Frontal cortex (tissue), 4 donors: ENCODE data around the gene KCNMA1. TPM values are rescaled to one million over a fixed set of nuclear protein-coding genes. Genes with fewer than 3 reads are reported as not detected.

Experiments
- DNase-seq, 2 donors: peaks; one replicate each; pipeline ENCODE4 v3.0.0; 2012; ENCODE audit warnings: low spot score in 2 of 2
- FAIRE-seq: peaks from 2 replicates; lab custom pipeline; 2012; peaks lifted over from hg19 to GRCh38; lab: Jason Lieb, UNC
- total RNA-seq: library from RNA; depleted of rRNA; stranded (reverse); fragments of >200 nt; gene quantifications from one replicate; pipeline ENCODE4 v1.2.3, GENCODE V29; 2014
- donor health status: control.
- donor health status: control.
- donor health status: control.

KCNMA1 gene
- total RNA-seq, 1 donor from 2014 or later = 27.3 TPM

- no peak for FAIRE-seq
Measured at GRCh38 chr10:77371848-77372799, 265.5 kb downstream of the KCNMA1 start.

GRCh38 chr10:77371421-77371820 is 266.2 kb downstream of the KCNMA1 start:
- FAIRE-seq = no peak
- no peak for DNase-seq

More at GRCh38 chr10:77371848-77372799, 265.5 kb downstream of the KCNMA1 start:
- DNase-seq = no peak

- DNase-seq (no peak), FAIRE-seq (no peak)
Measured at GRCh38 chr10:77368006-77368405, 269.6 kb downstream of the KCNMA1 start.

GRCh38 chr10:77363210-77363609 is 274.4 kb downstream of the KCNMA1 start:
- DNase-seq = no peak
- FAIRE-seq = no peak

GRCh38 chr10:77361831-77362230 is 275.8 kb downstream of the KCNMA1 start:
- DNase-seq (no peak), FAIRE-seq (no peak)

- FAIRE-seq (no peak), DNase-seq (no peak)
Measured at GRCh38 chr10:77361426-77361825, 276.2 kb downstream of the KCNMA1 start.

- FAIRE-seq (no peak), DNase-seq (no peak)
Measured at GRCh38 chr10:77360835-77361234, 276.8 kb downstream of the KCNMA1 start.

GRCh38 chr10:77359950-77360520 is 277.6 kb downstream of the KCNMA1 start:
- no peak for FAIRE-seq
- DNase-seq = no peak

GRCh38 chr10:77359287-77359691 is 278.3 kb downstream of the KCNMA1 start:
- DNase-seq = no peak
- FAIRE-seq = no peak

- DNase-seq = no peak
- FAIRE-seq = no peak
Measured at GRCh38 chr10:77358656-77359055, 279.0 kb downstream of the KCNMA1 start.

- DNase-seq (no peak), FAIRE-seq (no peak)
Measured at GRCh38 chr10:77357611-77358310, 279.8 kb downstream of the KCNMA1 start.

GRCh38 chr10:77357185-77357584 is 280.4 kb downstream of the KCNMA1 start:
- DNase-seq = no peak
- no peak for FAIRE-seq

- FAIRE-seq (no peak), DNase-seq (no peak)
Measured at GRCh38 chr10:77355844-77356243, 281.8 kb downstream of the KCNMA1 start.

GRCh38 chr10:77351386-77351785 is 286.2 kb downstream of the KCNMA1 start:
- FAIRE-seq (no peak), DNase-seq (no peak)

GRCh38 chr10:77350711-77351119 is 286.9 kb downstream of the KCNMA1 start:
- no peak for FAIRE-seq

GRCh38 chr10:77350134-77350533 is 287.5 kb downstream of the KCNMA1 start:
- DNase-seq (no peak), FAIRE-seq (no peak)

More at GRCh38 chr10:77350711-77351119, 286.9 kb downstream of the KCNMA1 start:
- DNase-seq = peak in 1 of 2 donors; percentile 25

GRCh38 chr10:77349226-77349625 is 288.4 kb downstream of the KCNMA1 start:
- no peak for FAIRE-seq
- DNase-seq = no peak

GRCh38 chr10:77348751-77349150 is 288.9 kb downstream of the KCNMA1 start:
- FAIRE-seq (no peak), DNase-seq (no peak)

- no peak for DNase-seq
- no peak for FAIRE-seq
Measured at GRCh38 chr10:77348082-77348481, 289.5 kb downstream of the KCNMA1 start.

GRCh38 chr10:77347052-77347451 is 290.6 kb downstream of the KCNMA1 start:
- DNase-seq (no peak), FAIRE-seq (no peak)

GRCh38 chr10:77341055-77341454 is 296.6 kb downstream of the KCNMA1 start:
- DNase-seq (no peak), FAIRE-seq (no peak)
